Mucosa of stomach (tissue), 1 donor: ENCODE data around the gene CALHM4.
"Not testable (repeated sequence)": the region's sequence is repeated elsewhere in the genome, so short reads cannot be mapped to it uniquely, and the experiment has no call there.

Experiments used
- H3K27me3 ChIP-seq: one replicate; pipeline ENCODE4 v1.7.0; 2013; ENCODE audit warnings: mild to moderate bottlenecking, low read length; ENCODE audit not compliant: control insufficient read depth, insufficient read depth
- H3K36me3 ChIP-seq: one replicate; pipeline ENCODE4 v1.7.0; 2013; ENCODE audit warnings: low read length; ENCODE audit not compliant: control insufficient read depth, insufficient read depth
- H3K4me1 ChIP-seq: one replicate; pipeline ENCODE4 v1.7.0; 2013; ENCODE audit warnings: mild to moderate bottlenecking, low read length; ENCODE audit not compliant: control insufficient read depth, insufficient read depth
- H3K4me3 ChIP-seq: one replicate; pipeline ENCODE4 v1.7.0; 2013; ENCODE audit warnings: low read length
- H3K9ac ChIP-seq: one replicate; pipeline ENCODE4 v1.7.0; 2013; ENCODE audit warnings: mild to moderate bottlenecking, low read length, moderate library complexity
- H3K9me3 ChIP-seq: one replicate; pipeline ENCODE4 v1.7.0; 2013; ENCODE audit warnings: mild to moderate bottlenecking, low read length, moderate library complexity; ENCODE audit not compliant: control insufficient read depth
- donor health status: Pancreatic carcinoma.

Gene CALHM4

DNA sequence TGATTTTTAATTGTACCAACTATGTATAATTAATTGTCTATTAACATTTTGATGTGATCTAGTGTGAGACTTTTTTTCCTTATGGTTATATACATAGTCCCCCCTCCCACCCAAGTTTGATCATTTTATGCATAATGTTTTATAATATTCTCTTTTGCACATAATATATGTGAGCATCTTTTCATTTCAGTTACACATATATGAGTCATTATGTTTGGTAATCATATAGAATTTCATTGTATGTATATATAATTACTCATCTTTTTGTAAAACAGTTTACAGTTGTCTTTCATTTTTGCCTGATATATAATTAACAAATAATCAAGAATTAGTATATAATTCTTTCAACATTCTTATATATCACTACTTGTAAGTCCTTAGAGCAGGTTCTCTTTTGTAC, 32.7 kb downstream of the CALHM4 start:
- no peaks in the 10 kb centered on the region for H3K9me3 ChIP-seq
- H3K4me1 ChIP-seq, result no peaks in the 10 kb centered on the region
- H3K4me3 ChIP-seq, result no peak overlapping the region
- no peaks in the 10 kb centered on the region for H3K27me3 ChIP-seq
- H3K9ac ChIP-seq, result no peak overlapping the region
- H3K36me3 ChIP-seq, result peaks cover 7% of the 10 kb centered on the region

DNA sequence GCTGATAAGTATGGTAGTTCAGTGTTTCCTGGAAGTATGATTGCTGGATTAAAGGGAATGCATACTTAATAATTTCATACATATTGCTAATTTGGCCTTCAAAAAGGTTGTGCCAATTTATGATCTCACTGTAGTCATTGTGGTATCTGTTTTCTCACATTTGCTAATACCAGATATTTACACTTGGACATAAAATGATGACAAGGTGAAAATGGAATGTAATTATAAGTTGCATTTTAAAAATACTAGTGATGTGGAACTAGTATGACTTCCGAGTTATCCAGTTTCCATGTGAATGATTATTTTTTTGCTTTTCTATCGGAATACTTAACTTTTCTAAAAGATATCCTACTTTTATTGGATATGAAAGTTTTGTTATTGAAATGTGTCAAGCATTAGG, 33.2 kb downstream of the CALHM4 start:
- Histone ChIP-seq H3K4me3 (no peak overlapping the region), H3K36me3 (peaks cover 7% of the 10 kb centered on the region), H3K4me1 (no peaks in the 10 kb centered on the region), H3K9ac (no peak overlapping the region), H3K27me3 (no peaks in the 10 kb centered on the region), H3K9me3 (no peaks in the 10 kb centered on the region)

- Histone ChIP-seq H3K27me3 (no peaks in the 10 kb centered on the region), H3K9ac (no peak overlapping the region)
These were observed 41.7 kb downstream of the CALHM4 start for GRCh38 chr6:116595247-116595646.

GRCh38 chr6:116596815-116597214, 43.3 kb downstream of the CALHM4 start:
- no peaks in the 10 kb centered on the region for H3K27me3 ChIP-seq
- no peak overlapping the region for H3K4me3 ChIP-seq
- no peak overlapping the region for H3K9ac ChIP-seq
- H3K4me1 ChIP-seq, result no peaks in the 10 kb centered on the region
- H3K36me3 ChIP-seq, result no peaks in the 10 kb centered on the region
- H3K9me3 ChIP-seq, result no peaks in the 10 kb centered on the region

More at GRCh38 chr6:116595247-116595646, 41.7 kb downstream of the CALHM4 start:
- Histone ChIP-seq H3K4me3 (no peak overlapping the region), H3K36me3 (no peaks in the 10 kb centered on the region), H3K4me1 (no peaks in the 10 kb centered on the region), H3K9me3 (no peaks in the 10 kb centered on the region)

DNA sequence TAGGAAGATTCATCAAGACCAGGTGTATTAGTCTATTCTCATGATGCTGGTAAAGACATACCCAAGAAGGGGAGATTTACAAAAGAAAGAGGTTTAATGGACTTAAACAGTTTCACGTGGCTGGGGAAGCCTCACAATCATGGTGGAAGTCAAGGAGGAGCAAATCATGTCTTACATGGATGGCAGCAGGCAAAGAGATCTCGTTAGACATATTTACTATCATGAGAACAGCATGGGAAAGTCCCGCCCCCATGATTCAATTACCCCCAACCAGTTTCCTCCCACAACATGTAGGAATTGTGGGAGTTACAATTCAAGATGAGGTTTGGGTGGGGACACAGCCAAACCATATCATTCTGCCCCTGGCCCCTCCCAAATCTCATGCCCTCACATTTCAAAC, 50.4 kb downstream of the CALHM4 start:
- not testable (repeated sequence) for H3K4me3 ChIP-seq, H3K9me3 ChIP-seq, H3K4me1 ChIP-seq, H3K27me3 ChIP-seq, H3K36me3 ChIP-seq, H3K9ac ChIP-seq

GRCh38 chr6:116604868-116605267, 51.3 kb downstream of the CALHM4 start:
- H3K27me3 ChIP-seq, H3K4me1 ChIP-seq, H3K9me3 ChIP-seq, H3K36me3 ChIP-seq, H3K9ac ChIP-seq, H3K4me3 ChIP-seq: not testable (repeated sequence)

DNA sequence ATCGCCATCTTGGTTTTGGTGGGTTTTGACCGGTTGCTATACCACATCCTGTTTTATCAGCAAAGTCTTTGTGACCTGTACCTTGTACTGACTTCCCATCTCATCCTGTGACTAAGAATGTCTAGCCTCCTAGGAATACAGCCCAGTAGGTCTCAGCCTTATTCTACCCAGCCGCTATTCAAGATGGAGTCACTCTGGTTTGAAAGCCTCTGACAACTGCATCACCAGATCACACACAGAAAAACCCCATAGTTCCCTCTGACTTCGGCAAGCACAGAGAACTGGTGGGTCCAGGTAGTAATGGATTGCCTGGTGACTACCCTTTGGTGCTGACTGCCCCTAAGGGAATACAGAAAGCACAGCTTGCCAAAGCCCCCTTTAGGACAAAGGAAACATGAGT, 52.4 kb downstream of the CALHM4 start:
- no peaks in the 10 kb centered on the region for H3K9me3 ChIP-seq
- H3K4me1 ChIP-seq, result peaks cover 5% of the 10 kb centered on the region
- H3K4me3 ChIP-seq, result no peak overlapping the region
- no peak overlapping the region for H3K9ac ChIP-seq
- no peaks in the 10 kb centered on the region for H3K36me3 ChIP-seq
- no peaks in the 10 kb centered on the region for H3K27me3 ChIP-seq
